BJ (cell line): ENCODE results near the gene PPP1R13L. TPM values are rescaled to one million over a fixed set of nuclear protein-coding genes. Genes with fewer than 3 reads are reported as not detected.
"Not testable (repeated sequence)": the region's sequence is repeated elsewhere in the genome, so short reads cannot be mapped to it uniquely, and the experiment has no call there.

Experiments used
- CTCF ChIA-PET: fragments of 350-600 bp; formaldehyde crosslinking; extraction: SDS; loops from one replicate; lab custom pipeline; 2021; ENCODE audit warnings: antibody characterized with exemption, inconsistent platforms; lab: Yijun Ruan, JAX
- POLR2A ChIA-PET: fragments of 300-600 bp; sonication (Branson Sonifier 250); formaldehyde crosslinking; extraction: SDS; loops from one replicate; lab custom pipeline; 2021; ENCODE audit warnings: antibody characterized with exemption; lab: Charles Lee
- DNase-seq: peaks from one replicate; pipeline ENCODE4 v3.0.0-alpha.2; 2011; ENCODE audit warnings: low read depth
- H3K27me3 ChIP-seq: 2 replicates; pipeline ENCODE4 v1.6.0; 2011; ENCODE audit warnings: low read length; ENCODE audit not compliant: control insufficient read depth, insufficient read depth
- H3K36me3 ChIP-seq: 2 replicates; pipeline ENCODE4 v1.5.1; 2011; ENCODE audit warnings: low read length; ENCODE audit not compliant: control insufficient read depth, insufficient read depth
- H3K4me3 ChIP-seq: 2 replicates; pipeline ENCODE4 v1.5.1; 2011; ENCODE audit warnings: low read depth, mild to moderate bottlenecking, control low read depth, low read length
- polyA plus RNA-seq: library from polyadenylated mRNA; depleted of rRNA; stranded (reverse); fragments of >200 nt; gene quantifications from 2 replicates; pipeline ENCODE4 v1.2.3, GENCODE V29; 2011
- TF ChIP-seq, protein P1 (sequence below): IDR thresholded peaks from 2 replicates; pipeline ENCODE4 v1.5.1; 2011; ENCODE audit warnings: low read depth, mild to moderate bottlenecking, control low read depth, inconsistent platforms, low read length, moderate library complexity; ENCODE audit not compliant: insufficient read depth

Gene PPP1R13L
- polyA plus RNA-seq, 1 experiment = 12.3 TPM

DNA sequence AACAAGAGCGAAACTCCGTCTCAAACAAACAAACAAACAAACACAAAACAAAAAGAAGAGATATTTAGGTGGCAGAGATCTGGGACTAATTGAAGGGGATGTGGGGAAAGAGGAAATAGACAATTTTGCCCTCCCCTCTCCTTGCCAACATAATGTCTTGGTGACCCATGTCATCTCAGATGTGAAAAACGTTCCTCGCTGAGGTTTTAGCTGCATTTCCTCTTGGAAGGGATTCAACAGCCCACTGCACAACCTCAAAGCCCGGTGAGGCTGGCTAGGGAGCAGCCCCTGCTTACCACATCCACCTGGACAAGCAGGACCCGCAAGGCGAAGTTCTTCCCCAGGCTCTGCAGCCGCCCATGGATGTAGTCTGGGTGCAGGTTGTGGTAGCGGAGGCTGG lies 13.9 kb upstream of the PPP1R13L start:
- H3K36me3 ChIP-seq = peaks cover 15% of the 10 kb centered on the region
- CTCF ChIA-PET = no interaction called here
- TF ChIP-seq, protein P1, sequence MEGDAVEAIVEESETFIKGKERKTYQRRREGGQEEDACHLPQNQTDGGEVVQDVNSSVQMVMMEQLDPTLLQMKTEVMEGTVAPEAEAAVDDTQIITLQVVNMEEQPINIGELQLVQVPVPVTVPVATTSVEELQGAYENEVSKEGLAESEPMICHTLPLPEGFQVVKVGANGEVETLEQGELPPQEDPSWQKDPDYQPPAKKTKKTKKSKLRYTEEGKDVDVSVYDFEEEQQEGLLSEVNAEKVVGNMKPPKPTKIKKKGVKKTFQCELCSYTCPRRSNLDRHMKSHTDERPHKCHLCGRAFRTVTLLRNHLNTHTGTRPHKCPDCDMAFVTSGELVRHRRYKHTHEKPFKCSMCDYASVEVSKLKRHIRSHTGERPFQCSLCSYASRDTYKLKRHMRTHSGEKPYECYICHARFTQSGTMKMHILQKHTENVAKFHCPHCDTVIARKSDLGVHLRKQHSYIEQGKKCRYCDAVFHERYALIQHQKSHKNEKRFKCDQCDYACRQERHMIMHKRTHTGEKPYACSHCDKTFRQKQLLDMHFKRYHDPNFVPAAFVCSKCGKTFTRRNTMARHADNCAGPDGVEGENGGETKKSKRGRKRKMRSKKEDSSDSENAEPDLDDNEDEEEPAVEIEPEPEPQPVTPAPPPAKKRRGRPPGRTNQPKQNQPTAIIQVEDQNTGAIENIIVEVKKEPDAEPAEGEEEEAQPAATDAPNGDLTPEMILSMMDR = no peak
- POLR2A ChIA-PET = interaction anchor here (0.5 kb wide), 1 partner anchor 86 kb away, joined by 6 read pairs; no protein-coding TSS in a partner anchor
- no peak overlapping the region for H3K4me3 ChIP-seq
- H3K27me3 ChIP-seq = no peaks in the 10 kb centered on the region
- DNase-seq = no peak

DNA sequence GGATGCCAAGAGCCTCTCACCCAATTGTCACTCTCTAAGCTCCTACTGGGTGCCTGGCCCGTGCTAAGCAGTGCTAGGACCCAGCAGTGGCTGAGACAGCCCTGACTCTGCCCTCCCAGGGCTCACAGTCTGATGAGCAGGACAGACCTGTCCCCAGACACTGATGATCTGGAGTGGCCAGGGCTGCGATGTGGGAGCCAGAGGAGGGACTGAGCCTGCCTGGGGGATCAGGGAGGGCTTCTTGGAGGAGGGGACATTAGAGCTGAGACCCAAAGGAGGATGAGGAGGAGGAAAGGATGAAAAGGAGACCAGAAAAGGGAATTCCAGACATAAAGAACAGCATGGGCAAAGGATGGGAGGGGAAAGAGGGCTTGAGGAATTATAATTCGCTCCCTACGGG lies 12.3 kb upstream of the PPP1R13L start:
- Histone ChIP-seq H3K4me3 (no peak overlapping the region), H3K27me3 (no peaks in the 10 kb centered on the region), H3K36me3 (peaks cover 20% of the 10 kb centered on the region)
- CTCF ChIA-PET = interaction anchor here (1.0 to 1.9 kb wide), 3 partner anchors 11 to 68 kb away, joined by 5 to 6 read pairs (median 5); no protein-coding TSS in a partner anchor
- no peak for DNase-seq
- POLR2A ChIA-PET = no interaction called here
- TF ChIP-seq, protein P1 = no peak

DNA sequence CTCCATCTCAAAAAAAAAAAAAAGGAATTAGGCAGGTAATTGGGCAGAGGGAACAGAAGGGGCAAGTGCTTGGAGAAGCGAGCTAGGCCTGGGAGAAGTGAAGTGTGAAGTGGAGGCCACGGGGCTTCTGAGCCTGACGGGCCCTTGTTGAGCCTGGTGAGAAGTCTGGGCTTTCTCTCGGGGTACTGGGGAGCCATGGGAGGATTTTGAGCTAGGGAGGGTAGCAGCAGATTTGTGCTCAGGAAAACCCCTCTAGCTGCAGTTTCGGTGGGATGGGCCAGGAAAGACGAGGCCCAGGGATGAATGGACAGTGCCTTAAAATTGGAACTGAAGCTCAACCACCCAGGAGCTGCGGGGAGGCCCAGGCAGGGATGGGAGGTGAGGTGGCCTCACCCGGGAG lies 9.6 kb upstream of the PPP1R13L start:
- Histone ChIP-seq H3K4me3 (no peak overlapping the region), H3K27me3 (no peaks in the 10 kb centered on the region), H3K36me3 (peaks cover 16% of the 10 kb centered on the region)
- CTCF ChIA-PET = interaction anchor here (0.6 to 2.5 kb wide), 4 partner anchors 13 to 1830 kb away, joined by 3 to 9 read pairs (median 4); no protein-coding TSS in a partner anchor
- TF ChIP-seq, protein P1 = no peak
- DNase-seq = no peak
- POLR2A ChIA-PET = no interaction called here

DNA sequence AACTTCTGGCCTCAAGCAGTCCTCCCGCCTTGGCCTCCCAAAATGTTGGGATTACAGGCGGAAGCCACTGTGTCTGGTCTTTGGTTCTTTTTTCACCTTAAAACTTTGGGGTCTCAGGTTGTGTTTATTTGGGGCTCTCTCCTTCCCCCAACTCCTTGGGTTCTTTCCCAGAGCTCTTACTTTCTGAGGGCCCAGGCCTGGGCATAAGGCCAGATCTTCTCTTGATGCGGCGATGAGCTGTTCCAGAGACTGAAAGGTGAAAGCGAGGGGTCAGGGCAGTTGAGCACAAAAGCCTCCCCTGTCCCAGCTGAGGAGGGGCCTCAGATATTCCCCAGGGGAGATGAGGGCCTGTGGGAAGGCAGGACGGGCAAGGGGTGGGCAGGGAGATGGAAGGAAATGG lies 8.6 kb upstream of the PPP1R13L start:
- CTCF ChIA-PET = interaction anchor here (1.2 to 1.4 kb wide), 3 partner anchors 9 to 72 kb away, joined by 4 read pairs; partner anchors contain the start of gene PPP1R13L
- TF ChIP-seq, protein P1 = no peak
- Histone ChIP-seq H3K4me3 (no peak overlapping the region), H3K27me3 (no peaks in the 10 kb centered on the region), H3K36me3 (peaks cover 16% of the 10 kb centered on the region)
- POLR2A ChIA-PET = interaction anchor here (0.6 kb wide), 1 partner anchor 8 kb away, joined by 3 read pairs; no protein-coding TSS in a partner anchor
- no peak for DNase-seq

DNA sequence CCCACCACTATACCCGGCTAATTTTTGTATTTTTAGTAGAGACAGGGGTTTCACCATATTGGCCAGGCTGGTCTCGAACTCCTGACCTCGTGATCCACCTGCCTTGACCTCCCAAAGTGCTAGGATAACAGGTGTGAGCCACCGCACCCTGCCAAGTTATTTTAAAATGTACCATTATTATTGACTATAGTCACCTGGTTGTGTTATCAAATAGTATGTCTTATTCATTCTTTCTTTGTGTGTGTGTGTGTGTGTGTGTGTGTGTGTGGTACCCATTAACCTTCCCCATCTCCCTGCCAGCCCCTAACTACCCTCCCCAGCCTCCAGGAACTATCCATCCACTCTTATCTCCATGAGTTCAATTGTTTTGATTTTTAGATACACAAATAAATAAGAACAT lies 5.5 kb upstream of the PPP1R13L start:
- POLR2A ChIA-PET, H3K4me3 ChIP-seq, DNase-seq, CTCF ChIA-PET, H3K27me3 ChIP-seq: not testable (repeated sequence)
- H3K36me3 ChIP-seq = peaks cover 14% of the 10 kb centered on the region

DNA sequence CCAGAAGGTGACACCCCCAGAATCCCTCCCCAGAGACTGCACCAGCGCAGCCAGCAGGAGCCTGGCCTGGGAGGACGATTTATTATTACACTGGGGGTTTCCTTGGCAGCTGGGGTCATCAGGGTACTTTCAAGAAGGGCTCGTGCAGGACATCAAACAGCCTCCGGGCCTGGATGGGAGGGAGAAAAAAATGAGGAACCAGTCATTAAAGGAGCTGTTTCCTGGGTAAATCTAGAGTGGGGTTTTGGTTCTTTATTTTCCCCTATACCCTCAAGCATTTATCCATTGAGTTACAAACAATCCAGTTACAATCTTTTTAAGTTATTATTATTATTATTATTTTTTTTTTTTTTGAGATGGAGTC lies 4.7 kb upstream of the PPP1R13L start:
- ChIA-PET CTCF (no interaction called here), POLR2A (no interaction called here)
- Histone ChIP-seq H3K27me3 (no peaks in the 10 kb centered on the region), H3K36me3 (peaks cover 10% of the 10 kb centered on the region), H3K4me3 (no peak overlapping the region)
- no peak for DNase-seq
- TF ChIP-seq, protein P1 = no peak
